GM21390 (cell line): Measurements from ENCODE around the gene DNAH2.

Source experiments
- ATAC-seq: cut with Tn5 transposase; IDR thresholded peaks from one replicate; pipeline ENCODE4 v1.9.1; 2021; ENCODE audit not compliant: unreplicated experiment

Gene DNAH2

GRCh38 chr17:7838090-7839075 lies 120.8 kb downstream of the DNAH2 start:
- no peak for ATAC-seq

GRCh38 chr17:7839190-7839875 lies 121.8 kb downstream of the DNAH2 start:
- ATAC-seq: no peak

- no peak for ATAC-seq
Measured at GRCh38 chr17:7839876-7840261, 122.3 kb downstream of the DNAH2 start.

- no peak for ATAC-seq
Measured at GRCh38 chr17:7840441-7840840, 122.9 kb downstream of the DNAH2 start.

GRCh38 chr17:7840875-7841274 lies 123.3 kb downstream of the DNAH2 start:
- no peak for ATAC-seq

GRCh38 chr17:7841396-7841914 lies 123.9 kb downstream of the DNAH2 start:
- ATAC-seq: no peak

GRCh38 chr17:7841915-7842379 lies 124.4 kb downstream of the DNAH2 start:
- no peak for ATAC-seq

- no peak for ATAC-seq
Measured at GRCh38 chr17:7842380-7843256, 125.1 kb downstream of the DNAH2 start.

GRCh38 chr17:7843257-7843535 lies 125.7 kb downstream of the DNAH2 start:
- no peak for ATAC-seq

- no peak for ATAC-seq
Measured at GRCh38 chr17:7843536-7844291, 126.2 kb downstream of the DNAH2 start.

- peak; percentile 40 for ATAC-seq
Measured at GRCh38 chr17:7844292-7845154, 127.0 kb downstream of the DNAH2 start.

- no peak for ATAC-seq
Measured at GRCh38 chr17:7845359-7846062, 128.0 kb downstream of the DNAH2 start.

GRCh38 chr17:7846063-7846735 lies 128.7 kb downstream of the DNAH2 start:
- ATAC-seq: no peak

GRCh38 chr17:7846765-7847661 lies 129.5 kb downstream of the DNAH2 start:
- ATAC-seq: no peak

- no peak for ATAC-seq
Measured at GRCh38 chr17:7848131-7848579, 130.6 kb downstream of the DNAH2 start.

GRCh38 chr17:7848739-7849129 lies 131.2 kb downstream of the DNAH2 start:
- no peak for ATAC-seq

GRCh38 chr17:7849130-7849750 lies 131.7 kb downstream of the DNAH2 start:
- no peak for ATAC-seq
